Sigmoid colon (tissue), 7 donors: ENCODE results near the gene DAPP1. TPM values are rescaled to one million over a fixed set of nuclear protein-coding genes. Genes with fewer than 3 reads are reported as not detected.

Experiments used
- DNase-seq: peaks from one replicate; pipeline ENCODE4 v3.0.0-alpha.2; 2019
- H3K27ac ChIP-seq, 4 donors: fragments of 200-600 bp; sonication (generic); one replicate each; pipeline ENCODE4 v1.5.1; 2016 to 2019; ENCODE audit warnings: mild to moderate bottlenecking in 1 of 4
- H3K27me3 ChIP-seq, 3 donors: fragments of 200-600 bp; sonication (generic); one replicate each; pipeline ENCODE4 v1.5.1; 2019; ENCODE audit warnings: mild to moderate bottlenecking in 1 of 3
- H3K36me3 ChIP-seq, 4 donors: fragments of 200-600 bp; sonication (generic); one replicate each; pipeline ENCODE4 v1.5.1; 2016 to 2019
- H3K4me1 ChIP-seq, 4 donors: fragments of 200-600 bp; sonication (generic); one replicate each; pipeline ENCODE4 v1.5.1; 2017 to 2019
- H3K4me3 ChIP-seq, 4 donors: fragments of 200-600 bp; sonication (generic); one replicate each; pipeline ENCODE4 v1.5.1; 2017 to 2019; ENCODE audit warnings: mild to moderate bottlenecking in 2 of 4, moderate library complexity in 1 of 4
- H3K9me3 ChIP-seq, 4 donors: fragments of 200-600 bp in 3 of 4; sonication (generic) in 3 of 4; one replicate each; pipeline versions ENCODE4 v1.5.1 to v1.6.1; 2013 to 2019
- CTCF ChIP-seq, 4 experiments: fragments of 450-650 bp in 3 of 4; fragments of 200-600 bp in 1 of 4; IDR thresholded peaks; one replicate each; pipeline ENCODE4 v1.5.1; 2016 to 2019; ENCODE audit warnings: antibody characterized with exemption in 4 of 4, mild to moderate bottlenecking in 3 of 4, moderate library complexity in 2 of 4
- EP300 ChIP-seq, 4 donors: sonication (generic); formaldehyde crosslinking; IDR thresholded peaks; one replicate each; pipeline ENCODE4 v1.6.1; 2017; ENCODE audit warnings: antibody characterized with exemption in 4 of 4
- POLR2A ChIP-seq, 2 donors: fragments of 450-650 bp; IDR thresholded peaks; one replicate each; pipeline ENCODE4 v1.6.1; 2016; ENCODE audit warnings: antibody characterized with exemption in 2 of 2, mild to moderate bottlenecking in 2 of 2, moderate library complexity in 2 of 2
- POLR2AphosphoS5 ChIP-seq, 4 donors: sonication (generic); formaldehyde crosslinking; IDR thresholded peaks; one replicate each; pipeline ENCODE4 v1.6.1; 2017; ENCODE audit warnings: antibody characterized with exemption in 4 of 4
- WGBS, 2 donors: extraction: QIAGEN DNeasy Blood & Tissue Kit; methylation state at CpG; one replicate each; pipeline ENCODE4 v1.1.7; 2013; 5-methylcytosine and 5-hydroxymethylcytosine counted together
- intact Hi-C: fragments of 100-400 bp; cut with DNase I; formaldehyde crosslinking; loops from one replicate; pipeline ENCODE4 v1.15.1; 2023
- polyA plus RNA-seq, 3 donors: library from polyadenylated mRNA; stranded (reverse); fragments of 200-250 nt; gene quantifications; one replicate each; pipeline ENCODE4 v1.2.3, GENCODE V29; 2013
- total RNA-seq, 4 donors: library from RNA; depleted of rRNA; stranded (reverse); fragments of >200 nt; gene quantifications; one replicate each; pipeline ENCODE4 v1.1.0, GENCODE V29; 2016
- donor health status: healthy with polysubstance abuse.
- donor health status: Bipolar disorder and iron deficiency.
- donor health status: healthy.

The DAPP1 gene
- total and polyA plus RNA-seq, 7 donors, result 0.36 to 17.9 (median 1.2) TPM

- peaks cover 0 to 35% (median 0%) of the 10 kb centered on the region in 4 donors for H3K36me3 ChIP-seq
- 78 to 86% methylated on average over 2 of the region's 2 CpGs for WGBS, 2 donors
- peaks cover 0 to 77% (median 47%) of the 10 kb centered on the region in 4 donors for H3K4me1 ChIP-seq
- no peak overlapping the region for H3K27ac ChIP-seq
- no peaks in the 10 kb centered on the region for H3K27me3 ChIP-seq
- intact Hi-C loops, result loop anchor here (10.0 kb wide), 1 partner anchor 967 kb away; the partner anchor contains the start of gene EIF4E
- DNase-seq, result no peak
- H3K4me3 ChIP-seq, result no peak overlapping the region
- no peaks in the 10 kb centered on the region for H3K9me3 ChIP-seq
- no peak for TF ChIP-seq EP300 (IDR thresholded peaks at IDR 0.05)
- no peak for TF ChIP-seq POLR2AphosphoS5 (IDR thresholded peaks at IDR 0.05)
- TF ChIP-seq POLR2A (IDR thresholded peaks at IDR 0.05), result no peak
- TF ChIP-seq CTCF (IDR thresholded peaks at IDR 0.05), result no peak
Observed at GRCh38 chr4:99891351-99891750, 74.7 kb downstream of the DAPP1 start.

- Histone ChIP-seq H3K36me3 (peaks cover 0 to 30% (median 0%) of the 10 kb centered on the region in 4 donors), H3K4me1 (peaks cover 0 to 60% (median 32%) of the 10 kb centered on the region in 4 donors), H3K9me3 (no peaks in the 10 kb centered on the region), H3K27ac (peak overlapping the region in 3 of 4 donors; percentile 86 to 89 (median 89)), H3K4me3 (peak overlapping the region in 2 of 4 donors; percentile 73 to 87), H3K27me3 (no peaks in the 10 kb centered on the region)
- 96% methylated on average over 8 of the region's 8 CpGs for WGBS, 2 donors
- TF ChIP-seq POLR2AphosphoS5 (IDR thresholded peaks at IDR 0.05), result no peak
- TF ChIP-seq CTCF (IDR thresholded peaks at IDR 0.05), result no peak
- TF ChIP-seq EP300 (IDR thresholded peaks at IDR 0.05), result no peak
- TF ChIP-seq POLR2A (IDR thresholded peaks at IDR 0.05), result no peak
- no peak for DNase-seq
- intact Hi-C loops, result loop anchor here (10.0 kb wide), 1 partner anchor 968 kb away; the partner anchor contains the start of gene EIF4E
Observed at GRCh38 chr4:99893029-99893428, 76.4 kb downstream of the DAPP1 start.

- intact Hi-C loops, result loop anchor here (2.0 to 10.0 kb wide), 2 partner anchors 53 to 969 kb away; partner anchors contain the start of genes DNAJB14 and EIF4E
- no peak for DNase-seq
- peak overlapping the region; percentile 73 to 89 (median 84) for H3K4me3 ChIP-seq
- H3K27me3 ChIP-seq, result no peaks in the 10 kb centered on the region
- no peaks in the 10 kb centered on the region for H3K9me3 ChIP-seq
- H3K4me1 ChIP-seq, result peaks cover 0 to 53% (median 28%) of the 10 kb centered on the region in 4 donors
- peak overlapping the region; percentile 86 to 89 (median 88) for H3K27ac ChIP-seq
- 1 to 3% methylated on average over 12 of the region's 12 CpGs for WGBS, 2 donors
- TF ChIP-seq EP300 (IDR thresholded peaks at IDR 0.05), result no peak
- peaks cover 0 to 38% (median 0%) of the 10 kb centered on the region in 4 donors for H3K36me3 ChIP-seq
Observed at GRCh38 chr4:99893839-99894160, 77.2 kb downstream of the DAPP1 start.

- TF ChIP-seq POLR2A (IDR thresholded peaks at IDR 0.05) (peak in 1 of 2 donors; percentile 6), CTCF (IDR thresholded peaks at IDR 0.05) (no peak), POLR2AphosphoS5 (IDR thresholded peaks at IDR 0.05) (peak; percentile 54 to 86 (median 81))
- Histone ChIP-seq H3K4me1 (peaks cover 0 to 47% (median 25%) of the 10 kb centered on the region in 4 donors), H3K9me3 (no peaks in the 10 kb centered on the region), H3K27me3 (no peaks in the 10 kb centered on the region), H3K36me3 (peaks cover 0 to 38% (median 0%) of the 10 kb centered on the region in 4 donors), H3K4me3 (peak within 1 kb of the TSS; percentile 73 to 89 (median 84)), H3K27ac (peak within 1 kb of the TSS; percentile 86 to 89 (median 88))
- WGBS, 2 donors, result 3 to 4% methylated on average over 40 of the region's 40 CpGs
- intact Hi-C loops, result loop anchor here (2.0 to 10.0 kb wide), 2 partner anchors 52 to 970 kb away; partner anchors contain the start of genes DNAJB14 and EIF4E
- DNase-seq, result peak; percentile 96
Observed at GRCh38 chr4:99894161-99894997, 77.8 kb downstream of the DAPP1 start, which contains the start of gene LAMTOR3. Gene LAMTOR3 (minus strand): TSS chr4:99894427. CDS start chr4:99893963, 464 bp downstream.

GRCh38 chr4:99894998-99895397 lies 78.4 kb downstream of the DAPP1 start:
- H3K27me3 ChIP-seq, result no peaks in the 10 kb centered on the region
- no peak for TF ChIP-seq EP300 (IDR thresholded peaks at IDR 0.05)
- TF ChIP-seq POLR2A (IDR thresholded peaks at IDR 0.05), result no peak
- TF ChIP-seq CTCF (IDR thresholded peaks at IDR 0.05), result no peak
- no peak for TF ChIP-seq POLR2AphosphoS5 (IDR thresholded peaks at IDR 0.05)
- H3K4me3 ChIP-seq, result peak overlapping the region in 3 of 4 donors; percentile 73 to 87 (median 80)
- peak overlapping the region; percentile 86 to 89 (median 88) for H3K27ac ChIP-seq
- H3K9me3 ChIP-seq, result no peaks in the 10 kb centered on the region
- peaks cover 0 to 38% (median 0%) of the 10 kb centered on the region in 4 donors for H3K36me3 ChIP-seq
- 94 to 96% methylated on average over 16 of the region's 16 CpGs for WGBS, 2 donors
- intact Hi-C loops, result loop anchor here (2.0 to 10.0 kb wide), 3 partner anchors 37 to 970 kb away; partner anchors contain the start of genes DNAJB14 and EIF4E
- DNase-seq, result no peak
- H3K4me1 ChIP-seq, result peaks cover 0 to 44% (median 25%) of the 10 kb centered on the region in 4 donors
